K562 (cell line): ENCODE data around the gene TENT4B. TPM values are rescaled to one million over a fixed set of nuclear protein-coding genes. Genes with fewer than 3 reads are reported as not detected.

Experiments
- GATAD2A ChIP-seq: fragments of 450-650 bp; IDR thresholded peaks from 2 replicates; pipeline ENCODE4 v1.6.1; 2017
- HEY1 ChIP-seq: fragments of 250-450 bp; sonication (Bioruptor Pico); IDR thresholded peaks from 2 replicates; pipeline ENCODE4 v1.5.0; 2020; ENCODE audit warnings: mild to moderate bottlenecking, moderate library complexity, borderline replicate concordance
- HMGN3 ChIP-seq: IDR thresholded peaks from 2 replicates; pipeline ENCODE4 v1.6.1; 2011; ENCODE audit warnings: borderline replicate concordance, low read depth, mild to moderate bottlenecking, mixed read lengths, low read length; ENCODE audit not compliant: insufficient read length; ENCODE audit errors: extremely low read depth
- MBD2 ChIP-seq: sonication (generic); IDR thresholded peaks from 2 replicates; pipeline ENCODE4 v1.6.1; 2016; ENCODE audit warnings: low read depth, borderline replicate concordance
- MTA2 ChIP-seq: fragments of 450-650 bp; IDR thresholded peaks from 2 replicates; pipeline ENCODE4 v1.6.1; 2016; ENCODE audit warnings: low read depth
- NR4A1 ChIP-seq, 2 experiments: fragments of 250-450 bp in 1 of 2; fragments of 450-650 bp in 1 of 2; sonication (Bioruptor Pico) in 1 of 2; IDR thresholded peaks; 2 replicates each; pipeline versions ENCODE4 v1.4.0 to v1.6.1; 2016 to 2020; ENCODE audit warnings: mild to moderate bottlenecking in 2 of 2, missing compliant biosample characterization in 1 of 2, missing genetic modification characterization in 1 of 2, moderate library complexity in 1 of 2
- POLR2AphosphoS5 ChIP-seq: IDR thresholded peaks from 2 replicates; pipeline ENCODE4 v1.6.1; 2011; ENCODE audit warnings: mild to moderate bottlenecking, low read depth, low read length, moderate library complexity; ENCODE audit not compliant: control insufficient read depth, insufficient read depth
- RBBP5 ChIP-seq: fragments of 200-600 bp; sonication (generic); IDR thresholded peaks from 2 replicates; pipeline ENCODE4 v1.6.1; 2012; ENCODE audit warnings: borderline replicate concordance, mild to moderate bottlenecking, low read length, control low read depth, inconsistent platforms; ENCODE audit not compliant: insufficient read depth, poor library complexity, severe bottlenecking
- RFX1 ChIP-seq: fragments of 450-650 bp; IDR thresholded peaks from 2 replicates; pipeline ENCODE4 v1.6.1; 2016; ENCODE audit warnings: mild to moderate bottlenecking, moderate library complexity
- SMARCC2 ChIP-seq: fragments of 450-650 bp; IDR thresholded peaks from 2 replicates; pipeline ENCODE4 v1.6.1; 2017; ENCODE audit warnings: antibody characterized with exemption, moderate library complexity, mild to moderate bottlenecking, low read depth
- SMC3 ChIP-seq: conservative IDR thresholded peaks from 2 replicates; pipeline ENCODE4 v1.6.1; 2011; ENCODE audit warnings: low read depth, low read length, improper control_type of control experiment; ENCODE audit not compliant: insufficient read depth
- SOX6 ChIP-seq: fragments of 450-650 bp; IDR thresholded peaks from 2 replicates; pipeline ENCODE4 v1.6.1; 2014; ENCODE audit warnings: mild to moderate bottlenecking
- TBP ChIP-seq: optimal IDR thresholded peaks from 2 replicates; pipeline ENCODE3; 2011; ENCODE audit warnings: low read depth, low read length, improper control_type of control experiment
- TSC22D4 ChIP-seq: fragments of 450-650 bp; IDR thresholded peaks from 2 replicates; pipeline ENCODE4 v1.6.1; 2016; ENCODE audit warnings: missing genetic modification characterization, missing biosample characterization, control low read depth
- YY1 ChIP-seq, 3 experiments: IDR thresholded peaks; 2 replicates each; pipeline ENCODE4 v1.6.1; 2011; ENCODE audit warnings: low read length in 2 of 3, mild to moderate bottlenecking in 2 of 3, moderate library complexity in 2 of 3, borderline replicate concordance in 1 of 3, control low read depth in 1 of 3, low read depth in 1 of 3; ENCODE audit not compliant: insufficient read depth in 3 of 3, insufficient replicate concordance in 2 of 3, control insufficient read depth in 1 of 3, insufficient read length in 1 of 3; ENCODE audit errors: extremely low read depth in 1 of 3
- ZNF239 ChIP-seq: fragments of 250-450 bp; sonication (Bioruptor Pico); IDR thresholded peaks from 2 replicates; pipeline ENCODE4 v1.4.0; 2020; ENCODE audit warnings: mild to moderate bottlenecking
- ZNF717 ChIP-seq: fragments of 250-450 bp; sonication (Bioruptor Pico); IDR thresholded peaks from 2 replicates; pipeline ENCODE4 v1.5.0; 2021
- polyA plus RNA-seq, 8 experiments: library from polyadenylated mRNA; depleted of rRNA in 4 of 8; stranded (reverse) in 5 of 8; unstranded in 3 of 8; fragments of >200 nt; fragmentation: Nextera tagmentation in 2 of 8; fragmentation: Illumina TruSeq in 1 of 8; extraction: Ambion mirVana in 2 of 8; extraction: Trizol in 1 of 8; gene quantifications; 2 replicates each; pipeline versions ENCODE4 v1.2.1 to v1.2.3, GENCODE V29; 2011 to 2014; ENCODE audit warnings: inconsistent platforms in 1 of 8, missing spikeins in 1 of 8
- total RNA-seq, 7 experiments: library from RNA; depleted of rRNA in 6 of 7; stranded (reverse); fragments of >200 nt in 6 of 7; fragmentation: Illumina TruSeq in 2 of 7; extraction: Trizol in 2 of 7; gene quantifications; 2 replicates each; pipeline versions ENCODE4 v1.2.1 to v1.2.3, GENCODE V29; 2011 to 2021; ENCODE audit warnings: low replicate concordance in 1 of 7
- TF ChIP-seq, protein P1 (sequence below): fragments of 250-450 bp; sonication (Bioruptor Pico); IDR thresholded peaks from 2 replicates; pipeline ENCODE4 v1.4.0; 2020
- TF ChIP-seq, protein P2 (sequence below): sonication (generic); formaldehyde crosslinking; IDR thresholded peaks from 2 replicates; pipeline ENCODE4 v1.8.1; 2023; ENCODE audit warnings: mild to moderate bottlenecking, missing genetic modification reagents
- TF ChIP-seq, protein P3 (sequence below): sonication (generic); formaldehyde crosslinking; IDR thresholded peaks from 2 replicates; pipeline ENCODE4 v1.5.0; 2020; ENCODE audit warnings: missing genetic modification reagents
- TF ChIP-seq, protein P4 (sequence below): fragments of 250-450 bp; sonication (Bioruptor Pico); IDR thresholded peaks from 2 replicates; pipeline ENCODE4 v1.5.0; 2020; ENCODE audit warnings: mild to moderate bottlenecking
- TF ChIP-seq, protein P5 (sequence below): fragments of 250-450 bp; sonication (Bioruptor Pico); IDR thresholded peaks from 2 replicates; pipeline ENCODE4 v1.4.0; 2020; ENCODE audit warnings: mild to moderate bottlenecking

Gene TENT4B
- total and polyA plus RNA-seq, 9 of the 15 experiments (the other 6 are each of a cell fraction or from before 2014, with no cell fraction given) = 5.2 to 8.4 (median 7.0) TPM

DNA sequence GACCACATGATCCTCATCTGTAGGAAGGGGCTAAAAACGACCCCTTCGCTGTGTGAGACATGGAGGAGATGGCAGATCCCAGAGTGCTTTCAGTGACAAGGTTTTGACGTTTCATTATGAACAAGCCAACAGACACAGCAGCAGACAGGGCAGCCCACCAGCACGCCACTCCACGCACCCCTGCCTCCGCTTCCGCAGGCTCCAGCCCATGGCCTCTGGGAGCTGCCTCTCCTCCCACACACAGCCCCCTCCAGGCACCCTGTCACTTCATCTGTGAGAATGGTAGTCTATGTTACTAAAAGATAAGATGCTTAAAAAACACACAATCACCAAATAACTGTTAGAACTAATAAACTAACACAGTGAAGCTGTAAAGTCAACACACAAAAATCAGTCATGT is 101.0 kb downstream of the TENT4B start (continued):
- TF ChIP-seq, protein P1, sequence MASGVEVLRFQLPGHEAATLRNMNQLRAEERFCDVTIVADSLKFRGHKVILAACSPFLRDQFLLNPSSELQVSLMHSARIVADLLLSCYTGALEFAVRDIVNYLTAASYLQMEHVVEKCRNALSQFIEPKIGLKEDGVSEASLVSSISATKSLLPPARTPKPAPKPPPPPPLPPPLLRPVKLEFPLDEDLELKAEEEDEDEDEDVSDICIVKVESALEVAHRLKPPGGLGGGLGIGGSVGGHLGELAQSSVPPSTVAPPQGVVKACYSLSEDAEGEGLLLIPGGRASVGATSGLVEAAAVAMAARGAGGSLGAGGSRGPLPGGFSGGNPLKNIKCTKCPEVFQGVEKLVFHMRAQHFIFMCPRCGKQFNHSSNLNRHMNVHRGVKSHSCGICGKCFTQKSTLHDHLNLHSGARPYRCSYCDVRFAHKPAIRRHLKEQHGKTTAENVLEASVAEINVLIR (CRISPR knock-in tag) = no peak
- TF ChIP-seq RFX1 (no peak), TBP (peak; percentile 34), YY1 (IDR thresholded peaks at IDR 0.05; ENCODE audit: borderline replicate concordance in 1 of 3, control insufficient read depth in 1 of 3, extremely low read depth in 1 of 3, insufficient read depth in 3 of 3, insufficient read length in 1 of 3, insufficient replicate concordance in 2 of 3, low read depth in 1 of 3, low read length in 2 of 3) (peak in 1 of 3 experiments; percentile 55), ZNF239 (CRISPR knock-in tag) (no peak), POLR2AphosphoS5 (peak; percentile 41; the same call in 1 of the 2 replicates), TSC22D4 (tag) (no peak), HMGN3 (peak; percentile 58), NR4A1 (CRISPR knock-in tag; IDR thresholded peaks at IDR 0.05) (peak; percentile 42; the same call in 1 of the 2 replicates), NR4A1 (tag; IDR thresholded peaks at IDR 0.05) (no peak), GATAD2A (peak; percentile 88; the same call in 1 of the 2 replicates), HEY1 (CRISPR knock-in tag) (no peak), SMC3 (no peak), MTA2 (peak; percentile 54; the same call in 1 of the 2 replicates), RBBP5 (peak; percentile 60), ZNF717 (CRISPR knock-in tag) (0 out of 2 replicates have a peak, but pooled peaks have one; percentile 71), SOX6 (peak; percentile 71), SMARCC2 (peak; percentile 80; the same call in 1 of the 2 replicates), MBD2 (peak; percentile 53; the same call in 1 of the 2 replicates)
- TF ChIP-seq, protein P2, sequence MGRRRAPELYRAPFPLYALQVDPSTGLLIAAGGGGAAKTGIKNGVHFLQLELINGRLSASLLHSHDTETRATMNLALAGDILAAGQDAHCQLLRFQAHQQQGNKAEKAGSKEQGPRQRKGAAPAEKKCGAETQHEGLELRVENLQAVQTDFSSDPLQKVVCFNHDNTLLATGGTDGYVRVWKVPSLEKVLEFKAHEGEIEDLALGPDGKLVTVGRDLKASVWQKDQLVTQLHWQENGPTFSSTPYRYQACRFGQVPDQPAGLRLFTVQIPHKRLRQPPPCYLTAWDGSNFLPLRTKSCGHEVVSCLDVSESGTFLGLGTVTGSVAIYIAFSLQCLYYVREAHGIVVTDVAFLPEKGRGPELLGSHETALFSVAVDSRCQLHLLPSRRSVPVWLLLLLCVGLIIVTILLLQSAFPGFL (CRISPR knock-in tag) = no peak
- TF ChIP-seq, protein P3, sequence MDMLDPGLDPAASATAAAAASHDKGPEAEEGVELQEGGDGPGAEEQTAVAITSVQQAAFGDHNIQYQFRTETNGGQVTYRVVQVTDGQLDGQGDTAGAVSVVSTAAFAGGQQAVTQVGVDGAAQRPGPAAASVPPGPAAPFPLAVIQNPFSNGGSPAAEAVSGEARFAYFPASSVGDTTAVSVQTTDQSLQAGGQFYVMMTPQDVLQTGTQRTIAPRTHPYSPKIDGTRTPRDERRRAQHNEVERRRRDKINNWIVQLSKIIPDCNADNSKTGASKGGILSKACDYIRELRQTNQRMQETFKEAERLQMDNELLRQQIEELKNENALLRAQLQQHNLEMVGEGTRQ (CRISPR knock-in tag) = no peak
- TF ChIP-seq, protein P4, sequence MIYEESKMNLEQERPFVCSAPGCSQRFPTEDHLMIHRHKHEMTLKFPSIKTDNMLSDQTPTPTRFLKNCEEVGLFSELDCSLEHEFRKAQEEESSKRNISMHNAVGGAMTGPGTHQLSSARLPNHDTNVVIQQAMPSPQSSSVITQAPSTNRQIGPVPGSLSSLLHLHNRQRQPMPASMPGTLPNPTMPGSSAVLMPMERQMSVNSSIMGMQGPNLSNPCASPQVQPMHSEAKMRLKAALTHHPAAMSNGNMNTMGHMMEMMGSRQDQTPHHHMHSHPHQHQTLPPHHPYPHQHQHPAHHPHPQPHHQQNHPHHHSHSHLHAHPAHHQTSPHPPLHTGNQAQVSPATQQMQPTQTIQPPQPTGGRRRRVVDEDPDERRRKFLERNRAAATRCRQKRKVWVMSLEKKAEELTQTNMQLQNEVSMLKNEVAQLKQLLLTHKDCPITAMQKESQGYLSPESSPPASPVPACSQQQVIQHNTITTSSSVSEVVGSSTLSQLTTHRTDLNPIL = no peak
- TF ChIP-seq, protein P5, sequence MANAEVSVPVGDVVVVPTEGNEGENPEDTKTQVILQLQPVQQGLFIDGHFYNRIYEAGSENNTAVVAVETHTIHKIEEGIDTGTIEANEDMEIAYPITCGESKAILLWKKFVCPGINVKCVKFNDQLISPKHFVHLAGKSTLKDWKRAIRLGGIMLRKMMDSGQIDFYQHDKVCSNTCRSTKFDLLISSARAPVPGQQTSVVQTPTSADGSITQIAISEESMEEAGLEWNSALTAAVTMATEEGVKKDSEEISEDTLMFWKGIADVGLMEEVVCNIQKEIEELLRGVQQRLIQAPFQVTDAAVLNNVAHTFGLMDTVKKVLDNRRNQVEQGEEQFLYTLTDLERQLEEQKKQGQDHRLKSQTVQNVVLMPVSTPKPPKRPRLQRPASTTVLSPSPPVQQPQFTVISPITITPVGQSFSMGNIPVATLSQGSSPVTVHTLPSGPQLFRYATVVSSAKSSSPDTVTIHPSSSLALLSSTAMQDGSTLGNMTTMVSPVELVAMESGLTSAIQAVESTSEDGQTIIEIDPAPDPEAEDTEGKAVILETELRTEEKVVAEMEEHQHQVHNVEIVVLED (CRISPR knock-in tag) = 0 out of 2 replicates have a peak, but pooled peaks have one; percentile 7
